ENCODE data around the gene ZNF335.

Gene ZNF335

DNA sequence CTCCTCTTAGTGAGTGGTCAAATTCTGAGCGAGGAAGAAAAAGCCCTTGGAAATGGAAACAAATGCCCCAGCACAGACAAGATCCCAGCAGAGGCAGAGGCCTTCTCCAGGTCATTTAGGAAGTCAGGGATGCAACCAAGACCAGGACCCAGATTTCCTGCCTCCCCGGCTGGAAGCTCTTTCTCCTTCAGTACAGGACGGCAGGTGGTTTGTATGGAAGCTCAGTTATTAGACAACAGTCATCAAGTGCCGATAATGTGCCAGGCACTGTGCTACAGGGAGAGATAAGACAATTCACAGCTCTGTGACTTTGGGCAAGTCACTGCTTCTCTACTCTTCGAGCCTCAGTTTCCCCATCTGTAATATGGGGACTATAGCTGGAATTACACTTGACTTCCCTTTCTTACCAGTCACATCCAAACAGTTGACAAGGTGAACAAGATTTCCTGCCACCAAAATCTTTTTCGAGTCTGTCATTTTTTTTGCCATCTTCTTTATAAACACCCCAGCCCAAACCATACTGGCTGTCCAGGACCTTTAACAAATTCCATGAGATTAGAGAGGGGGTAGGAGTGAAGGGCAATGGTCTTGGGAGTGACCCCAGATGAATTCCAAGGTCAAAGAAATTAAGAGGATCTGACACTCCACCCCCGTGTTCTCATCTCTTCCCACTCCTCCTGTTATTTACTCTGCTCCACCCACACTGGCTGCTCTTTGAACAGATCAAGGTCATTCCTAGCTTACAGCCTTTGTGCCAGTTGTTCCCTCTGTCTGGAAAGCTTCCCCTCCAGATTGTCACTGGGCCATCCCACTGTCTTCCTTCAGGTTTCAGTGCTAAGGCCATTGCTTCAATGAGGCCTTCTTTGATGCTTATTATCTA lies 42.8 kb upstream of the ZNF335 start:
- Histone ChIP-seq H2BK120ac (ENCODE audit: low read depth, low read length) (no peak overlapping the region), H3K23ac (ENCODE audit: low read length) (no peak overlapping the region), H3K79me1 (ENCODE audit: low read length) (no peaks in the 10 kb centered on the region), H3K36me3 (ENCODE audit: control insufficient read depth, insufficient read depth, low read length) (no peaks in the 10 kb centered on the region), H4K5ac (ENCODE audit: low read length) (no peak overlapping the region), H3K18ac (ENCODE audit: low read length) (no peak overlapping the region), H2BK15ac (replicated peaks; ENCODE audit: low read depth) (no peak overlapping the region), H3K27me3 (ENCODE audit: insufficient read depth, low read length, poor library complexity) (no peaks in the 10 kb centered on the region), H3K27ac (ENCODE audit: low read depth, low read length) (no peak overlapping the region), H3K9ac (ENCODE audit: low read length) (no peak overlapping the region), H2BK5ac (ENCODE audit: low read length) (no peak overlapping the region), H3K4me1 (ENCODE audit: control insufficient read depth, low read depth, low read length) (no peaks in the 10 kb centered on the region), H3K4ac (ENCODE audit: low read depth, low read length) (no peak overlapping the region), H3K56ac (ENCODE audit: low read length) (no peak overlapping the region), H3K4me3 (ENCODE audit: low read length) (no peak overlapping the region), H3K4me2 (ENCODE audit: low read length) (no peak overlapping the region), H2AK5ac (ENCODE audit: low read length) (no peak overlapping the region), H3K79me2 (ENCODE audit: control insufficient read depth, insufficient read depth, low read length) (no peaks in the 10 kb centered on the region), H4K8ac (ENCODE audit: low read depth, low read length) (no peak overlapping the region)
- no CpG with 5 or more reads among the region's 7 CpGs for WGBS (ENCODE audit: extremely low coverage, insufficient coverage, low lambda C conversion rate)
- DNase-seq = no peak

DNA sequence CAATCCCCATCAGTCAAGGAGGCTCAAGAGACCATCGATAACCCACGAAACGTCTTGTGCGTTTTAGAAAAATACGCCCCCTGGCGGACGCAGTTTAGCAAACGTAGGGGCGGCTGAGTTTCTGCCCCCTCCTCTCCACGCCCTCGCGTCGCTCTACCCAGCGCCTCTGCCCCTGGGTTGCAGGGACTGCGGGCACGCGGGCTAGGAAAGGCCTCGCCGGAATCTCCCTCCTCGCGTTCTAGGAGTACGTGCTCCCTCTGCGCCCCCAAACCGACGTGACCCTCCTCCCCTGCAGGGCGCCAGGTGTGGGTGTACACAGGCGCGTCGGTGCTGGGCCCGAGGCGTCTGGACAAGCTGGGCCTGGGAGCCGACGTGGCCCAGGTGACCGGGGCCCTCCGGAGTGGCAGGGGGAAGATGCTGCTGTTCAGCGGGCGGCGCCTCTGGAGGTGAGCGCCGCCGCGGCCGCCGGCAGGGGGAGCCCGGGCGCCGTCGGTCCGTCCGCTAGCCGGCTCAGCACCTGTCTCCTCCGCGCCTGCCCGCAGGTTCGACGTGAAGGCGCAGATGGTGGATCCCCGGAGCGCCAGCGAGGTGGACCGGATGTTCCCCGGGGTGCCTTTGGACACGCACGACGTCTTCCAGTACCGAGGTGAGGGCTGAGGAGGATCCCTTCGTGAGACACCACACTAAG lies 42.0 kb upstream of the ZNF335 start:
- H4K5ac ChIP-seq (ENCODE audit: low read length) = no peak overlapping the region
- H2BK120ac ChIP-seq (ENCODE audit: low read depth, low read length) = no peak overlapping the region
- no peaks in the 10 kb centered on the region for H3K79me2 ChIP-seq (ENCODE audit: control insufficient read depth, insufficient read depth, low read length)
- WGBS (ENCODE audit: extremely low coverage, insufficient coverage, low lambda C conversion rate) = no CpG with 5 or more reads among the region's 67 CpGs
- no peaks in the 10 kb centered on the region for H3K79me1 ChIP-seq (ENCODE audit: low read length)
- H3K4me2 ChIP-seq (ENCODE audit: low read length) = peak overlapping the region; percentile 67
- no peak overlapping the region for H3K23ac ChIP-seq (ENCODE audit: low read length)
- no peaks in the 10 kb centered on the region for H3K27me3 ChIP-seq (ENCODE audit: insufficient read depth, low read length, poor library complexity)
- H4K8ac ChIP-seq (ENCODE audit: low read depth, low read length) = no peak overlapping the region
- H2AK5ac ChIP-seq (ENCODE audit: low read length) = no peak overlapping the region
- peak overlapping the region; percentile 88 for H3K56ac ChIP-seq (ENCODE audit: low read length)
- no peaks in the 10 kb centered on the region for H3K36me3 ChIP-seq (ENCODE audit: control insufficient read depth, insufficient read depth, low read length)
- DNase-seq = peak; percentile 97
- no peak overlapping the region for H3K27ac ChIP-seq (ENCODE audit: low read depth, low read length)
- H3K9ac ChIP-seq (ENCODE audit: low read length) = peak overlapping the region; percentile 71
- H3K4ac ChIP-seq (ENCODE audit: low read depth, low read length) = no peak overlapping the region
- H2BK15ac ChIP-seq (replicated peaks; ENCODE audit: low read depth) = no peak overlapping the region
- H3K4me1 ChIP-seq (ENCODE audit: control insufficient read depth, low read depth, low read length) = peaks cover 2% of the 10 kb centered on the region
- peak overlapping the region; percentile 10 for H3K18ac ChIP-seq (ENCODE audit: low read length)
- no peak overlapping the region for H3K4me3 ChIP-seq (ENCODE audit: low read length)
- H2BK5ac ChIP-seq (ENCODE audit: low read length) = no peak overlapping the region

GRCh38 chr20:46013322-46013828 lies 41.4 kb upstream of the ZNF335 start:
- H2BK5ac ChIP-seq (ENCODE audit: low read length) = no peak overlapping the region
- no peak overlapping the region for H2AK5ac ChIP-seq (ENCODE audit: low read length)
- no peak overlapping the region for H3K23ac ChIP-seq (ENCODE audit: low read length)
- no peaks in the 10 kb centered on the region for H3K79me2 ChIP-seq (ENCODE audit: control insufficient read depth, insufficient read depth, low read length)
- H3K4ac ChIP-seq (ENCODE audit: low read depth, low read length) = peak overlapping the region; percentile 40
- DNase-seq = no peak
- no peak overlapping the region for H2BK15ac ChIP-seq (replicated peaks; ENCODE audit: low read depth)
- no peaks in the 10 kb centered on the region for H3K79me1 ChIP-seq (ENCODE audit: low read length)
- no peak overlapping the region for H4K5ac ChIP-seq (ENCODE audit: low read length)
- H4K8ac ChIP-seq (ENCODE audit: low read depth, low read length) = no peak overlapping the region
- H3K4me1 ChIP-seq (ENCODE audit: control insufficient read depth, low read depth, low read length) = peaks cover 8% of the 10 kb centered on the region
- H2BK120ac ChIP-seq (ENCODE audit: low read depth, low read length) = no peak overlapping the region
- H3K56ac ChIP-seq (ENCODE audit: low read length) = peak overlapping the region; percentile 52
- no peaks in the 10 kb centered on the region for H3K36me3 ChIP-seq (ENCODE audit: control insufficient read depth, insufficient read depth, low read length)
- H3K9ac ChIP-seq (ENCODE audit: low read length) = peak overlapping the region; percentile 25
- H3K4me2 ChIP-seq (ENCODE audit: low read length) = no peak overlapping the region
- WGBS (ENCODE audit: extremely low coverage, insufficient coverage, low lambda C conversion rate) = no CpG with 5 or more reads among the region's 29 CpGs
- H3K4me3 ChIP-seq (ENCODE audit: low read length) = no peak overlapping the region
- H3K27ac ChIP-seq (ENCODE audit: low read depth, low read length) = no peak overlapping the region
- H3K18ac ChIP-seq (ENCODE audit: low read length) = no peak overlapping the region
- H3K27me3 ChIP-seq (ENCODE audit: insufficient read depth, low read length, poor library complexity) = no peaks in the 10 kb centered on the region

- Histone ChIP-seq H3K79me1 (ENCODE audit: low read length) (no peaks in the 10 kb centered on the region), H3K79me2 (ENCODE audit: control insufficient read depth, insufficient read depth, low read length) (no peaks in the 10 kb centered on the region), H3K27me3 (ENCODE audit: insufficient read depth, low read length, poor library complexity) (no peaks in the 10 kb centered on the region), H2AK5ac (ENCODE audit: low read length) (no peak overlapping the region), H2BK5ac (ENCODE audit: low read length) (no peak overlapping the region), H3K4me1 (ENCODE audit: control insufficient read depth, low read depth, low read length) (peaks cover 11% of the 10 kb centered on the region), H3K4me3 (ENCODE audit: low read length) (no peak overlapping the region), H4K5ac (ENCODE audit: low read length) (no peak overlapping the region), H3K18ac (ENCODE audit: low read length) (no peak overlapping the region), H2BK120ac (ENCODE audit: low read depth, low read length) (no peak overlapping the region), H3K23ac (ENCODE audit: low read length) (no peak overlapping the region), H2BK15ac (replicated peaks; ENCODE audit: low read depth) (no peak overlapping the region), H4K8ac (ENCODE audit: low read depth, low read length) (no peak overlapping the region), H3K9ac (ENCODE audit: low read length) (no peak overlapping the region), H3K36me3 (ENCODE audit: control insufficient read depth, insufficient read depth, low read length) (no peaks in the 10 kb centered on the region), H3K4me2 (ENCODE audit: low read length) (no peak overlapping the region), H3K56ac (ENCODE audit: low read length) (no peak overlapping the region), H3K4ac (ENCODE audit: low read depth, low read length) (peak overlapping the region; percentile 40), H3K27ac (ENCODE audit: low read depth, low read length) (no peak overlapping the region)
- no peak for DNase-seq
- no CpG with 5 or more reads among the region's 10 CpGs for WGBS (ENCODE audit: extremely low coverage, insufficient coverage, low lambda C conversion rate)
Observed at GRCh38 chr20:46012921-46013320, 40.9 kb upstream of the ZNF335 start.

- Histone ChIP-seq H4K5ac (ENCODE audit: low read length) (no peak overlapping the region), H3K4ac (ENCODE audit: low read depth, low read length) (no peak overlapping the region), H3K4me2 (ENCODE audit: low read length) (peak overlapping the region; percentile 36), H3K27ac (ENCODE audit: low read depth, low read length) (no peak overlapping the region), H2BK15ac (replicated peaks; ENCODE audit: low read depth) (no peak overlapping the region), H3K79me2 (ENCODE audit: control insufficient read depth, insufficient read depth, low read length) (no peaks in the 10 kb centered on the region), H3K18ac (ENCODE audit: low read length) (no peak overlapping the region), H3K36me3 (ENCODE audit: control insufficient read depth, insufficient read depth, low read length) (no peaks in the 10 kb centered on the region), H3K4me3 (ENCODE audit: low read length) (no peak overlapping the region), H3K27me3 (ENCODE audit: insufficient read depth, low read length, poor library complexity) (no peaks in the 10 kb centered on the region), H2BK5ac (ENCODE audit: low read length) (no peak overlapping the region), H3K56ac (ENCODE audit: low read length) (peak overlapping the region; percentile 79), H3K4me1 (ENCODE audit: control insufficient read depth, low read depth, low read length) (peaks cover 12% of the 10 kb centered on the region), H2BK120ac (ENCODE audit: low read depth, low read length) (no peak overlapping the region), H2AK5ac (ENCODE audit: low read length) (no peak overlapping the region), H3K79me1 (ENCODE audit: low read length) (no peaks in the 10 kb centered on the region), H3K9ac (ENCODE audit: low read length) (peak overlapping the region; percentile 57), H4K8ac (ENCODE audit: low read depth, low read length) (no peak overlapping the region), H3K23ac (ENCODE audit: low read length) (no peak overlapping the region)
- WGBS (ENCODE audit: extremely low coverage, insufficient coverage, low lambda C conversion rate) = no CpG with 5 or more reads among the region's 57 CpGs
- DNase-seq = peak; percentile 95
Observed at GRCh38 chr20:46011631-46012482, 39.9 kb upstream of the ZNF335 start.
